Measurements from ENCODE around the gene ZNF497. TPM values are rescaled to one million over a fixed set of nuclear protein-coding genes. Genes with fewer than 3 reads are reported as not detected.

The ZNF497 gene
- total RNA-seq, 4 donors from 2014 or later = 0.70 to 4.4 (median 2.1) TPM; not detected in 1

DNA sequence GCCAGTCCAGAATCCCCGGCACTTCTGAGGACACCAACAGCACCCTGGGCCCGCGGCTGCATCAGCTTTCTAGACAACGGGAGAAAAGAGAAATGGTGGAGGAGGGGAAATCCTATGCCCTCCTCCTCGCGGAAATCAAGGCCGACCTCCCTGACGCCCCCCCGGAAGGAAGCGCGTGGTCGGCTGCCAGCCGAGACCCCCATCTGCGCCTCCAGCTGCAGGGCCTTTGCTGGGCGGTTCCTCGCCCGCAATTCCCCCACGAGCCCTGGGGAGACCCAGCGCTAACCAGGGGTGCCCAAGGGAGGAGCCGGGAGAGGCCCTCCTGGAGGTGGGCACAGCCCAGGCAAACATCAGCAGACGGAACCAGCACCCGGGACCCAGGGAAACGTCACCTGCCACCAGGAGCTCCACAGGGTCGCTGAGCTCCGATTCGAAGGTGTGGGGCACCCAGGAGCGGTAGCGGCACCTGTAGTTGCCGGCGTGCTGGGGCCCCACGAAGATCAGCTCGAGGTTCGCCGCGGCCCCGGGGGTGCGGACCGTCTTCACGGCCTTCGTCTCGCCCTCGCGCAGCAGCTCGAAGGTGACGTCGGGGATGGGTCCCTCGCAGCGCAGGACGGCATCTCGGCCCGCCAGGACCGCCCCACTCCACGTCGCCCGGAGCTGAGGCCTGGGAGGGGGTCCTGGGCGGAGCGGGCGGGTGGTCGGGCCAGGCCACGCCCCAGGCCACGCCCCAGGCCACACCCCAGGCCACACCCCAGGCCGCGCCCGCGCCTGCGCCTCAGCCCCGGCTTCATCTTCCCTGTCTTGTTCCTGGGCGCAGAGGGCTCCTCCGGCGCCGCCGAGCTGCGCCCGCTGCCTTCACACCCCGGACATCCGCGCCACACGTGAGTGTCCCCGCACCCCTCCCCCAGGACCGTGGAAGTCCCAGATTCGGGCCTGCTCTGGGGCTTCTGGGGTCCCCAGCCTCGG is 15.3 kb downstream of the ZNF497 start:
- DNase-seq = peak; percentile 66 to 88 (median 79)
- H3K9me3 ChIP-seq = no peaks in the 10 kb centered on the region
- H3K36me3 ChIP-seq = no peaks in the 10 kb centered on the region
- peak overlapping the region; percentile 75 to 84 (median 77) for H3K27ac ChIP-seq
- no peaks in the 10 kb centered on the region for H3K27me3 ChIP-seq
- peaks cover 0 to 11% (median 2%) of the 10 kb centered on the region in 4 donors for H3K4me1 ChIP-seq
- no peak for TF ChIP-seq POLR2A (IDR thresholded peaks at IDR 0.05)
- TF ChIP-seq CTCF (IDR thresholded peaks at IDR 0.05) = no peak
- H3K4me3 ChIP-seq = peak overlapping the region; percentile 56 to 71 (median 64)

DNA sequence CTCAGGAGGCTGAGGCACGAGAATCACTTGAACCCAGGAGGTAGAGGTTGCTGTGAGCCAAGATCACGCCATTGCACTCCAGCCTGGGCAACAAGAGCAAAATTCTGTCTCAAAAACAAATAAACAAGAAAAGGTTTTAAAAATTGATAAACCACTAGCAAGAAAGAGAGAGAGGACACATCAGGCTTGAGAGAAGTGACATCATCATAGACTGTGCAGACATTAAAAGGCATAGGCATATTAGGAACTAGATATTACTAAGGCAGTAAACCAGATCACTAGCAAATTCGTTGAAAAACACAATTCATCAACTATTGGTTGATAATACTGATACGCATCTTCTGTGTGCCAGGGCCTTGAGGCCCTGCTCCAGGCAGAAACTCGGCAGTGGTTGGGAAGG is 17.0 kb downstream of the ZNF497 start:
- H3K27ac ChIP-seq = no peak overlapping the region
- H3K27me3 ChIP-seq = no peaks in the 10 kb centered on the region

DNA sequence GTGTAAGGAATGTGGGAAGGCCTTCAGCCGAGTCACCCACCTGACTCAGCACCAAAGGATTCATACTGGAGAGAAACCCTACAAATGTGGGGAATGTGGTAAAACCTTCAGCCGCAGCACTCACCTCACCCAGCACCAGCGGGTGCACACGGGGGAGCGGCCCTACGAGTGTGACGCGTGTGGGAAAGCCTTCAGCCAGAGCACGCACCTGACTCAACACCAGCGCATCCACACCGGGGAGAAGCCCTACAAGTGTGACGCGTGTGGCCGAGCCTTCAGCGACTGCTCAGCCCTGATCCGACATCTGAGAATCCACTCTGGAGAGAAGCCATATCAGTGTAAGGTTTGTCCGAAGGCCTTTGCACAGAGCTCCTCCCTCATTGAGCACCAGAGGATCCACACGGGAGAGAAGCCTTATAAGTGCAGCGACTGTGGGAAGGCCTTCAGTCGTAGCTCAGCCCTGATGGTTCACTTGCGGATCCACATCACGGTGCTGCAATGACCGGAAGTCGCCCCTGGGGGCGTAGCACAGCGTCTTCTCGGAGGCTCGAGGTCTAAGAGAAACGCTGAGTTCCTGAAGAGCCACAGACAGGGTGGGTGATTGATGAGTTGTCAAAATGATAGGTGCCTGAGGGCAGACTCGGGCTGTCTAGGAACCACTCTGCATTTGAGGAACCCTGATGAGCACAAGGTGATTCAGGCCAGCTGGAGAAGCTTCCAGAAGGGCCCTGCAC is 23.6 kb downstream of the ZNF497 start:
- H3K36me3 ChIP-seq = peaks cover 0 to 41% (median 0%) of the 10 kb centered on the region in 3 donors
- TF ChIP-seq POLR2A (IDR thresholded peaks at IDR 0.05) (no peak), CTCF (IDR thresholded peaks at IDR 0.05) (no peak)
- H3K27ac ChIP-seq = no peak overlapping the region

More for the DNA sequence above, 17.0 kb downstream of the ZNF497 start:
- Histone ChIP-seq H3K4me3 (no peak overlapping the region), H3K4me1 (peaks cover 0 to 8% (median 2%) of the 10 kb centered on the region in 4 donors), H3K36me3 (no peaks in the 10 kb centered on the region), H3K9me3 (no peaks in the 10 kb centered on the region)
- TF ChIP-seq CTCF (IDR thresholded peaks at IDR 0.05) (no peak), POLR2A (IDR thresholded peaks at IDR 0.05) (no peak)
- no peak for DNase-seq

DNA sequence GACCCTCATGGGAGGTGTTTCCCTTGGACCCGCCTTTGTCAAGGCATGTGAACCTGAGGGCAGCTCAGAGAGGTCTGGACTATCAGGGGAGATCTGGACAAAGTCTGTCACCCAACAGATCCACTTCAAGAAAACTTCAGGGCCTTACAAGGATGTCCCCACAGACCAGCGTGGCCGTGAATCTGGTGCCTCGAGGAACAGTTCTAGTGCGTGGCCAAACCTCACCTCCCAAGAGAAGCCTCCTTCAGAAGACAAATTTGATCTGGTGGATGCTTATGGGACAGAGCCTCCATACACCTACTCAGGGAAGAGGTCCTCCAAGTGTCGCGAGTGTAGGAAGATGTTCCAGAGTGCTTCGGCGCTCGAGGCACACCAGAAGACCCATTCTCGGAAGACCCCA is 24.2 kb downstream of the ZNF497 start:
- Histone ChIP-seq H3K9me3 (no peaks in the 10 kb centered on the region), H3K4me3 (no peak overlapping the region), H3K4me1 (no peaks in the 10 kb centered on the region), H3K36me3 (peaks cover 0 to 41% (median 0%) of the 10 kb centered on the region in 3 donors), H3K27ac (no peak overlapping the region), H3K27me3 (no peaks in the 10 kb centered on the region)
- TF ChIP-seq CTCF (IDR thresholded peaks at IDR 0.05) (no peak), POLR2A (IDR thresholded peaks at IDR 0.05) (no peak)
- DNase-seq = no peak

More for the DNA sequence above, 23.6 kb downstream of the ZNF497 start:
- H3K4me1 ChIP-seq = no peaks in the 10 kb centered on the region
- no peaks in the 10 kb centered on the region for H3K27me3 ChIP-seq
- no peak for DNase-seq
- H3K4me3 ChIP-seq = no peak overlapping the region
- H3K9me3 ChIP-seq = no peaks in the 10 kb centered on the region

DNA sequence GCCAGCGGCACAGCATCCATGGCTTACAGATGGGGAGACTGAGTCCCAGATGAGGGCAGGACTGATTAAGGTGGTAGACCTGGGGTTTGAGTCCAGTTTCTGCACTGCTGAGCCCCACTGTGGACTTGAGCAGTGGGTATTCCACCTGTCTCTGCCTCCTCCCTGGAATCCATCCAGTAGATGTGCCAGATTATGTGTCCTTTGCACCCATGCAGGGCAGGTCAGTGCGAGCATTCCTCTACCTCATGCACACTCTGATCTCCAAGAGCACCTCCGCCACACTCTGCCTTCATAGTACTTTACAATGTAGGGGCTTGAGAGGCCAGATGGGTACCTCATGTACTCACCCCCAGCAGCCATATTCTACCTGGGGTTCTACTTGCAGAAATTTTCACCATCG is 25.7 kb downstream of the ZNF497 start:
- H3K36me3 ChIP-seq = peaks cover 0 to 41% (median 0%) of the 10 kb centered on the region in 3 donors
- no peaks in the 10 kb centered on the region for H3K9me3 ChIP-seq
- H3K4me3 ChIP-seq = no peak overlapping the region
- H3K27ac ChIP-seq = no peak overlapping the region
- no peaks in the 10 kb centered on the region for H3K27me3 ChIP-seq
- no peak for DNase-seq
- no peaks in the 10 kb centered on the region for H3K4me1 ChIP-seq
- TF ChIP-seq CTCF (IDR thresholded peaks at IDR 0.05) (no peak), POLR2A (IDR thresholded peaks at IDR 0.05) (no peak)

Data from Peyer's patch (tissue), 4 donors.